GM12891 (cell line): Measurements from ENCODE around the gene AP3M1.

Experiments used
- DNase-seq: peaks from one replicate; pipeline ENCODE4 v3.0.0; 2011; ENCODE audit warnings: low spot score; ENCODE audit not compliant: insufficient read length
- FAIRE-seq: peaks from 2 replicates; lab custom pipeline; 2011; peaks lifted over from hg19 to GRCh38; lab: Jason Lieb, UNC
- PAX5 ChIP-seq: IDR thresholded peaks from 2 replicates; pipeline ENCODE4 v1.6.1; 2011; ENCODE audit warnings: low read length, moderate library complexity, mild to moderate bottlenecking; ENCODE audit not compliant: insufficient read depth, severe bottlenecking
- POLR2A ChIP-seq: IDR thresholded peaks from 2 replicates; pipeline ENCODE4 v1.6.1; 2011; ENCODE audit warnings: low read depth, low read length, control low read depth
- POLR2AphosphoS5 ChIP-seq: IDR thresholded peaks from 2 replicates; pipeline ENCODE4 v1.6.1; 2011; ENCODE audit warnings: low read depth, low read length, control low read depth
- POU2F2 ChIP-seq: IDR thresholded peaks from 2 replicates; pipeline ENCODE4 v1.6.1; 2011; ENCODE audit warnings: low read depth, mild to moderate bottlenecking, control low read depth, low read length, moderate library complexity
- SPI1 ChIP-seq: IDR thresholded peaks from 2 replicates; pipeline ENCODE4 v1.6.1; 2011; ENCODE audit warnings: low read depth, low read length, control low read depth
- TAF1 ChIP-seq: IDR thresholded peaks from 2 replicates; pipeline ENCODE4 v1.6.1; 2011; ENCODE audit warnings: low read depth, low read length, control low read depth

The AP3M1 gene

GRCh38 chr10:74120911-74121310, 29.7 kb downstream of the AP3M1 start:
- DNase-seq: no peak
- TF ChIP-seq TAF1 (no peak), POLR2AphosphoS5 (no peak), POU2F2 (no peak), SPI1 (no peak)
- no peak for FAIRE-seq

GRCh38 chr10:74118804-74119203, 31.8 kb downstream of the AP3M1 start:
- TF ChIP-seq POU2F2 (no peak), PAX5 (no peak), TAF1 (no peak), POLR2AphosphoS5 (no peak), SPI1 (no peak), POLR2A (no peak)
- DNase-seq: no peak
- no peak for FAIRE-seq

- no peak for TF ChIP-seq POLR2AphosphoS5
- peak; percentile 11; the same call in 1 of the 2 replicates for TF ChIP-seq POLR2A
- DNase-seq: no peak
- FAIRE-seq: no peak
These were observed 32.9 kb downstream of the AP3M1 start for GRCh38 chr10:74117738-74118137.

GRCh38 chr10:74114041-74114448, 36.6 kb downstream of the AP3M1 start:
- FAIRE-seq (no peak), DNase-seq (no peak)
- no peak for TF ChIP-seq POLR2A
- no peak for TF ChIP-seq SPI1
- TF ChIP-seq POU2F2: no peak
- no peak for TF ChIP-seq POLR2AphosphoS5
- no peak for TF ChIP-seq TAF1
- TF ChIP-seq PAX5: no peak

GRCh38 chr10:74113546-74113945, 37.1 kb downstream of the AP3M1 start:
- DNase-seq (no peak), FAIRE-seq (no peak)
- no peak for TF ChIP-seq SPI1
- no peak for TF ChIP-seq POU2F2
- no peak for TF ChIP-seq POLR2A
- no peak for TF ChIP-seq POLR2AphosphoS5
- no peak for TF ChIP-seq TAF1
- TF ChIP-seq PAX5: no peak

- FAIRE-seq (no peak), DNase-seq (no peak)
- no peak for TF ChIP-seq POLR2A
- TF ChIP-seq PAX5: no peak
- TF ChIP-seq TAF1: no peak
- TF ChIP-seq POLR2AphosphoS5: no peak
- no peak for TF ChIP-seq SPI1
- TF ChIP-seq POU2F2: no peak
These were observed 38.8 kb downstream of the AP3M1 start for GRCh38 chr10:74111799-74112198.

GRCh38 chr10:74110120-74110519, 40.5 kb downstream of the AP3M1 start:
- FAIRE-seq (no peak), DNase-seq (no peak)
- TF ChIP-seq SPI1: no peak
- no peak for TF ChIP-seq POLR2AphosphoS5
- TF ChIP-seq POU2F2: no peak

GRCh38 chr10:74109452-74109851, 41.2 kb downstream of the AP3M1 start:
- TF ChIP-seq SPI1 (no peak), PAX5 (no peak), POLR2AphosphoS5 (no peak), TAF1 (no peak), POU2F2 (no peak), POLR2A (no peak)
- DNase-seq (no peak), FAIRE-seq (no peak)

GRCh38 chr10:74107391-74107790, 43.2 kb downstream of the AP3M1 start:
- no peak for TF ChIP-seq SPI1
- TF ChIP-seq POLR2A: no peak
- no peak for TF ChIP-seq POLR2AphosphoS5
- DNase-seq: no peak
- FAIRE-seq: no peak

GRCh38 chr10:74104996-74105395, 45.6 kb downstream of the AP3M1 start:
- TF ChIP-seq SPI1 (no peak), POLR2A (no peak), PAX5 (no peak), TAF1 (no peak), POLR2AphosphoS5 (no peak), POU2F2 (no peak)
- no peak for FAIRE-seq
- no peak for DNase-seq

- TF ChIP-seq POU2F2 (no peak), POLR2AphosphoS5 (no peak), SPI1 (no peak), POLR2A (no peak), TAF1 (no peak)
- FAIRE-seq (no peak), DNase-seq (no peak)
These were observed 46.1 kb downstream of the AP3M1 start for GRCh38 chr10:74104480-74104879.
